SK-N-DZ (cell line): ENCODE measurements around the gene ATP1B3.
A peak's percentile ranks its signal among the peaks of the same experiment; 100 is the strongest.
"Not testable (repeated sequence)": the region's sequence is repeated elsewhere in the genome, so short reads cannot be mapped to it uniquely, and the experiment has no call there.

ENCODE experiments used
- DNase-seq: peaks from one replicate; pipeline ENCODE4 v3.0.0-alpha.2; 2015; ENCODE audit warnings: low spot score

Gene ATP1B3

GRCh38 chr3:141860086-141860669 is 16.3 kb upstream of the ATP1B3 start:
- DNase-seq = no peak

- DNase-seq = no peak
These were observed 15.5 kb upstream of the ATP1B3 start for GRCh38 chr3:141860766-141861513.

GRCh38 chr3:141862279-141862816 is 14.1 kb upstream of the ATP1B3 start:
- no peak for DNase-seq

GRCh38 chr3:141863491-141863890 is 13.0 kb upstream of the ATP1B3 start:
- no peak for DNase-seq

- DNase-seq = no peak
These were observed 12.0 kb upstream of the ATP1B3 start for GRCh38 chr3:141864281-141864970.

GRCh38 chr3:141865101-141865500 is 11.3 kb upstream of the ATP1B3 start:
- DNase-seq = no peak

GRCh38 chr3:141870091-141870687 is 6.3 kb upstream of the ATP1B3 start:
- no peak for DNase-seq

GRCh38 chr3:141875374-141875892 is 1.0 kb upstream of the ATP1B3 start:
- DNase-seq = peak; percentile 85

GRCh38 chr3:141875893-141876380 is 506 bp upstream of the ATP1B3 start:
- peak; percentile 63 for DNase-seq

- DNase-seq = peak; percentile 38
These were observed 613 bp downstream of the ATP1B3 start for GRCh38 chr3:141876891-141877621.

GRCh38 chr3:141877911-141878310 is 1.5 kb downstream of the ATP1B3 start:
- peak; percentile 27 for DNase-seq

- DNase-seq = no peak
These were observed 1.9 kb downstream of the ATP1B3 start for GRCh38 chr3:141878326-141878725.

GRCh38 chr3:141878817-141879216 is 2.4 kb downstream of the ATP1B3 start:
- DNase-seq = no peak

GRCh38 chr3:141881702-141882101 is 5.3 kb downstream of the ATP1B3 start:
- DNase-seq = no peak

- no peak for DNase-seq
These were observed 10.6 kb downstream of the ATP1B3 start for GRCh38 chr3:141887051-141887450.

GRCh38 chr3:141888548-141888947 is 12.1 kb downstream of the ATP1B3 start:
- not testable (repeated sequence) for DNase-seq

GRCh38 chr3:141894524-141895176 is 18.2 kb downstream of the ATP1B3 start:
- DNase-seq = no peak

- no peak for DNase-seq
These were observed 19.3 kb downstream of the ATP1B3 start for GRCh38 chr3:141895731-141896130.

GRCh38 chr3:141898908-141899307 is 22.5 kb downstream of the ATP1B3 start:
- no peak for DNase-seq

- DNase-seq = no peak
These were observed 23.9 kb downstream of the ATP1B3 start for GRCh38 chr3:141900343-141900742.
